Left ventricle myocardium inferior (tissue), 1 donor: ENCODE results near the gene HOPX. TPM values are rescaled to one million over a fixed set of nuclear protein-coding genes. Genes with fewer than 3 reads are reported as not detected.

Source experiments
- DNase-seq: peaks from one replicate; pipeline ENCODE4 v3.0.0-alpha.2; 2020
- H3K27ac ChIP-seq: fragments of 200-600 bp; replicated peaks from 2 replicates; pipeline ENCODE4 v1.8.0; 2021
- H3K27me3 ChIP-seq: fragments of 200-600 bp; 2 replicates; pipeline ENCODE4 v1.8.0; 2021; ENCODE audit warnings: low read depth
- H3K36me3 ChIP-seq: fragments of 200-600 bp; 2 replicates; pipeline ENCODE4 v1.8.0; 2021
- H3K4me1 ChIP-seq: fragments of 200-600 bp; 2 replicates; pipeline ENCODE4 v1.8.0; 2021
- H3K4me3 ChIP-seq: fragments of 200-600 bp; 2 replicates; pipeline ENCODE4 v1.8.0; 2021; ENCODE audit warnings: mild to moderate bottlenecking, moderate library complexity
- H3K9me3 ChIP-seq: fragments of 200-600 bp; replicated peaks from 2 replicates; pipeline ENCODE4 v1.8.0; 2021
- intact Hi-C: fragments of 100-400 bp; cut with micrococcal nuclease; formaldehyde crosslinking; loops from one replicate; pipeline ENCODE4 v1.11.0; 2022
- total RNA-seq: library from RNA; stranded (reverse); fragmentation: NEBNext Ultra II Directional; extraction: Animal tissue kit (Norgen Biotek cat#: 25700); gene quantifications from one replicate; pipeline ENCODE4 v1.2.1, GENCODE V29; 2021
- TF ChIP-seq, protein P1 (sequence below): fragments of 200-600 bp; IDR thresholded peaks from 2 replicates; pipeline ENCODE4 v1.8.0; 2021; ENCODE audit warnings: antibody characterized with exemption, mild to moderate bottlenecking, borderline replicate concordance
- donor health status: DM: no; HTN: yes; CAD: no; lungs with severe emphysema.

Gene HOPX
- total RNA-seq, 1 donor from 2014 or later = 21.3 TPM

DNA sequence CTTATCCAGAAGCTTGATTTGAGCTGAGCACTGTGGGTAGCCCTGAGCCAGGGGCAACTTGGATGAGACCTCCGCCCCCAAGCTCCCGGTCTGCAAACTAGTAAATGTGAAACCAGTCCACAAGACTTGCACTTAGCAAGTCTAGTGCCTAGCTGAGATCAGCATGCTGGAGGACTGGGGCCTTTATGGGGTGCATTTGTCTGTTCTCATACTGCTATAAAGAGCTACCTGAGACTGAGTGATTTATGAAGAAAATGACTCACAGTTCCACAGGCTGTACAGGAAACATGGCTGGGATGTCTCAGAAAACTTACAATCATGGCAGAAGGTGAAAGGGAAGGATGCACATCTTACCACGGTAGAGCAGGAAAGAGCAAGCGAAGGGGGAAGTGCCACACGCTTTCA is 42.1 kb upstream of the HOPX start:
- intact Hi-C loops = no loop called here

DNA sequence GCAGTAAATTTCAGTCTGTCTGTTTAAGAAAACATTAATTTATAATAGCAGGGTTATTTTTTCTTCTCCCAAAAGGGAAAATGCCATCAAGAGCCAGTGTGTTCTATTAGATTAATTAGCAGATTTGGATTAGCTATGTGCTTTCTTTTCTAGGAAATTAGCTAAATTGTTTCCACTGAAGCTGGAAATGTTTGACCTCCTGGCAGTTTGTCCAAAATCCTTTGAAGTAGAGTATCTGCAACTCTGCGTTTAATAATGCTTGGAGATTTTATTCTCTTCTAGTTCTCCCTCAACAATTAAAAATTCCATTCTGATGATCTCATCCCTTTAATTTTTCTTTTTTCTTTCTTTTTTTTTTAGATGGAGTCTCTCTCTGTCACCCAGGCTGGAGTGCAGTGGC is 27.1 kb upstream of the HOPX start:
- H3K27me3 ChIP-seq = no peaks in the 10 kb centered on the region
- TF ChIP-seq, protein P1, sequence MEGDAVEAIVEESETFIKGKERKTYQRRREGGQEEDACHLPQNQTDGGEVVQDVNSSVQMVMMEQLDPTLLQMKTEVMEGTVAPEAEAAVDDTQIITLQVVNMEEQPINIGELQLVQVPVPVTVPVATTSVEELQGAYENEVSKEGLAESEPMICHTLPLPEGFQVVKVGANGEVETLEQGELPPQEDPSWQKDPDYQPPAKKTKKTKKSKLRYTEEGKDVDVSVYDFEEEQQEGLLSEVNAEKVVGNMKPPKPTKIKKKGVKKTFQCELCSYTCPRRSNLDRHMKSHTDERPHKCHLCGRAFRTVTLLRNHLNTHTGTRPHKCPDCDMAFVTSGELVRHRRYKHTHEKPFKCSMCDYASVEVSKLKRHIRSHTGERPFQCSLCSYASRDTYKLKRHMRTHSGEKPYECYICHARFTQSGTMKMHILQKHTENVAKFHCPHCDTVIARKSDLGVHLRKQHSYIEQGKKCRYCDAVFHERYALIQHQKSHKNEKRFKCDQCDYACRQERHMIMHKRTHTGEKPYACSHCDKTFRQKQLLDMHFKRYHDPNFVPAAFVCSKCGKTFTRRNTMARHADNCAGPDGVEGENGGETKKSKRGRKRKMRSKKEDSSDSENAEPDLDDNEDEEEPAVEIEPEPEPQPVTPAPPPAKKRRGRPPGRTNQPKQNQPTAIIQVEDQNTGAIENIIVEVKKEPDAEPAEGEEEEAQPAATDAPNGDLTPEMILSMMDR = no peak
- H3K9me3 ChIP-seq = peaks cover 12% of the 10 kb centered on the region
- intact Hi-C loops = no loop called here
- no peak for DNase-seq
- no peak overlapping the region for H3K27ac ChIP-seq
- peaks cover 6% of the 10 kb centered on the region for H3K4me1 ChIP-seq
- no peaks in the 10 kb centered on the region for H3K36me3 ChIP-seq
- H3K4me3 ChIP-seq = no peak overlapping the region

More for the DNA sequence above, 42.1 kb upstream of the HOPX start:
- TF ChIP-seq, protein P1 = no peak
- no peak for DNase-seq
- H3K9me3 ChIP-seq = no peaks in the 10 kb centered on the region
- H3K36me3 ChIP-seq = no peaks in the 10 kb centered on the region
- no peak overlapping the region for H3K4me3 ChIP-seq
- H3K4me1 ChIP-seq = peaks cover 1% of the 10 kb centered on the region
- H3K27ac ChIP-seq = no peak overlapping the region
- no peaks in the 10 kb centered on the region for H3K27me3 ChIP-seq

DNA sequence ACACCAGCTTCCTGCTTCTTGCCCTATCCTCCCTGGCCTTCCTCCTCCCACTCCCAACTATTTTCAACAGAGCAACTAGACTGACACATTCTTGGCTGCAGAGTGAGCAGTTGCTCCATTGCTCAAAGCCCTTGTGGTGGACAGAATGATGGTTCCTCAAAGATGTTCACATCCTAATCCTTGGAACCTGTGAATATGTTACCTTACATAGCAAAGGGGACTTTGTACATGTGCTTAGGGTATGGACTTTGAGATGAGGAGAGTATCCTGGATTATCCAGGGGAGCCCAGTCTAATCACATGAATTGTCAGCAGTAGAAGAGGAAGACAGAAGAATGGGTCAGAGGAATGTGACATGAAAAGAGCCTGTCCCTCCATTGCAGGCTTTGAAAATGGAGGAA is 24.9 kb upstream of the HOPX start:
- Histone ChIP-seq H3K4me3 (no peak overlapping the region), H3K36me3 (no peaks in the 10 kb centered on the region), H3K9me3 (no peaks in the 10 kb centered on the region), H3K4me1 (peaks cover 14% of the 10 kb centered on the region), H3K27me3 (no peaks in the 10 kb centered on the region), H3K27ac (no peak overlapping the region)
- DNase-seq = no peak
- TF ChIP-seq, protein P1 = no peak
- intact Hi-C loops = no loop called here

DNA sequence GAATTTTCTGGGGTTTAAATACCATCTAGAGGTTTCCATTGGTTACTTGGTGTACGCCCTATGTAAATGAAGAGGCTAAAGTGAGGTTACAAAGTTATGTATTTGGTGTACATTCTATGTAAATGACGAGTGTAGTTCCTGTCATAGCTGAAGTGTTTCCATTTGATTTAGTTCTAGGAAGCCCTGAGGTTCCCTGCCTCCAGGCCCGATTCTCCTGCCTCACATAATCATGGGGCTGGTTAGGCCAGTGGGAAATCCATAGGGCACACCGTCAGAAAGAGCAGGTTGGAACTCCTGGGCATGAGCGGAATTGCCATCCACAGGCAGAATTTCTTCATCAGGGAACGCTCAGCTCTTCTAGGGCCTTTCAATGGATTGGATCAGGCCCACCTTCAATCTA is 24.2 kb upstream of the HOPX start:
- DNase-seq = no peak
- H3K4me3 ChIP-seq = no peak overlapping the region
- H3K27me3 ChIP-seq = no peaks in the 10 kb centered on the region
- peaks cover 14% of the 10 kb centered on the region for H3K4me1 ChIP-seq
- no peaks in the 10 kb centered on the region for H3K36me3 ChIP-seq
- TF ChIP-seq, protein P1 = no peak
- H3K9me3 ChIP-seq = no peaks in the 10 kb centered on the region
- no peak overlapping the region for H3K27ac ChIP-seq
- intact Hi-C loops = no loop called here

DNA sequence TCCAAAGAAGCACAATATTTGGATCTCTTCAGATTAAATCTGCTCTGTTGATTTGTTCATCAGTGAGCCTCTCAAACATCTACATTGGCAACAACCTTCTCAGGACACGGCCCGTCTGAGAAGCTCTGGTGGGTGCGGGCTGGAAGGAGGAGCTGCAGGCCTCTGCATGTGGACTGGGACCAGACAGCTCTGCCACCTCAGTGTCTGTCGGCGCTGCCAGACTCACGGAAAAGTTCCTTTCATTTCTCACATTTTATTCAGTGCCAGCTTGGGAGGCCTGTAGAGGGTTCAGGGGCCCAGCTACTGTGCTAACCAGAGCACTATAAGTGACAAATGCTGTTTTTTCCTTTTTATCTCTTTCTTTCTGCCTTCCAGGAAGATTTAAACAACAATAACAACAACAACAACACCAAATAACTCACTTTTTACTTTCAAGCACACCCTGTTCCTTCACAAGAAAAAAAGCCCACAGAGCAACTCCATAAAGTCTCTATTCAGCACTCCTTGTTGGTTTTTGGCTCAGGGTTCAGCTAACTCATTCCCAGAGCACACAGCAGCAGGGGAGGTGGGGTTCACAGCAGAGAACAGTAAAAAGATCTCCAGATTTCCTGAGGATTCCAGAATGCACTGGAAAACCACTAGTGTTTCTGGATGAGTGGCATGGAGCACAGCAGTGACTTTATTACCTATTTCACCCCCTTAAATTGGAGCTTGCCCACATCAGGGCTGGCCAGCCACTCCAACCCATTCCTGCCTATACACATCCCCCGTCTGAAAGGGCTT is 23.2 kb upstream of the HOPX start:
- DNase-seq = no peak
- TF ChIP-seq, protein P1 = no peak
- Histone ChIP-seq H3K4me3 (no peak overlapping the region), H3K4me1 (peaks cover 14% of the 10 kb centered on the region), H3K9me3 (no peaks in the 10 kb centered on the region), H3K27ac (no peak overlapping the region), H3K36me3 (no peaks in the 10 kb centered on the region), H3K27me3 (no peaks in the 10 kb centered on the region)
- intact Hi-C loops = no loop called here
